ENCODE data around the gene STARD5. TPM values are rescaled to one million over a fixed set of nuclear protein-coding genes. Genes with fewer than 3 reads are reported as not detected.

The STARD5 gene
- total and polyA plus RNA-seq, 2 experiments from 2014 or later = 3.8 to 10.1 TPM

- no peaks in the 10 kb centered on the region for H3K79me2 ChIP-seq (replicated peaks; ENCODE audit: insufficient read depth)
- H4K20me1 ChIP-seq (replicated peaks; ENCODE audit: insufficient read depth) = no peaks in the 10 kb centered on the region; the same call in 1 of the 2 replicates
- H3F3A ChIP-seq (replicated peaks; ENCODE audit: low read depth) = no peaks in the 10 kb centered on the region
- H3K27me3 ChIP-seq (ENCODE audit: insufficient read depth) = no peaks in the 10 kb centered on the region
- no peaks in the 10 kb centered on the region for H3K9me3 Mint-ChIP-seq
- 0 out of 2 replicates have a peak, but pooled peaks cover 4% of the 10 kb centered on the region for H3K9me2 ChIP-seq (ENCODE audit: insufficient read depth)
- H3K4me3 ChIP-seq = no peak overlapping the region
- H3K4me1 ChIP-seq (ENCODE audit: insufficient read depth) = no peaks in the 10 kb centered on the region
- H2AFZ ChIP-seq = no peak overlapping the region
- H3K27ac ChIP-seq (ENCODE audit: low read depth) = no peak overlapping the region
- H3K36me3 ChIP-seq (ENCODE audit: insufficient read depth) = no peaks in the 10 kb centered on the region
- TF ChIP-seq ETS1 (IDR thresholded peaks at IDR 0.05) (no peak), CTCF (conservative IDR thresholded peaks at IDR 0.05; ENCODE audit: low read depth in 2 of 2) (no peak), POLR2AphosphoS5 (IDR thresholded peaks at IDR 0.05; ENCODE audit: low read depth) (no peak), ZNF331 (CRISPR knock-in tag; IDR thresholded peaks at IDR 0.05; ENCODE audit: low read depth) (no peak), STAT1 (IDR thresholded peaks at IDR 0.05; ENCODE audit: unreplicated experiment) (no peak), CREB1 (CRISPR knock-in tag; IDR thresholded peaks at IDR 0.05; ENCODE audit: low read depth) (no peak), REST (IDR thresholded peaks at IDR 0.05; ENCODE audit: unreplicated experiment) (no peak), JUNB (IDR thresholded peaks at IDR 0.05; ENCODE audit: unreplicated experiment) (no peak), EZH2phosphoT487 (IDR thresholded peaks at IDR 0.05; ENCODE audit: unreplicated experiment) (no peak), EZH2 (IDR thresholded peaks at IDR 0.05; ENCODE audit: low read depth, unreplicated experiment) (no peak), ZNF462 (CRISPR knock-in tag; IDR thresholded peaks at IDR 0.05) (no peak), ZNF114 (CRISPR knock-in tag; IDR thresholded peaks at IDR 0.05) (no peak)
- no peak overlapping the region for H3K4me3 Mint-ChIP-seq
- DNase-seq (ENCODE audit: low spot score) (no peak), ATAC-seq (no peak)
- peaks cover 20% of the 10 kb centered on the region for H3K36me3 Mint-ChIP-seq (ENCODE audit: low read depth)
- H3K27me3 Mint-ChIP-seq (ENCODE audit: insufficient read depth, low read depth, poor library complexity) = peaks cover 2% of the 10 kb centered on the region
- 0 out of 2 replicates have a peak overlapping the region, but pooled peaks have one; percentile 27 for H3K27ac Mint-ChIP-seq
- H3K4me1 Mint-ChIP-seq = no peaks in the 10 kb centered on the region
- no peak overlapping the region for H3K4me2 ChIP-seq
Observed at GRCh38 chr15:81311752-81312464, 12.0 kb downstream of the STARD5 start.

All from GM23338 (cell line).